C4-2B (cell line): Measurements from ENCODE around the gene CDC23.

Source experiments
- H3K27ac ChIP-seq: fragments of 450-650 bp; 2 replicates; pipeline ENCODE4 v1.5.1; 2017
- ZFX ChIP-seq: fragments of 450-650 bp; IDR thresholded peaks from 2 replicates; pipeline ENCODE4 v1.6.1; 2017
- TF ChIP-seq, protein P1 (sequence below): fragments of 450-650 bp; conservative IDR thresholded peaks from 2 replicates; pipeline ENCODE4 v1.5.1; 2017; ENCODE audit warnings: mild to moderate bottlenecking

CDC23 gene

DNA sequence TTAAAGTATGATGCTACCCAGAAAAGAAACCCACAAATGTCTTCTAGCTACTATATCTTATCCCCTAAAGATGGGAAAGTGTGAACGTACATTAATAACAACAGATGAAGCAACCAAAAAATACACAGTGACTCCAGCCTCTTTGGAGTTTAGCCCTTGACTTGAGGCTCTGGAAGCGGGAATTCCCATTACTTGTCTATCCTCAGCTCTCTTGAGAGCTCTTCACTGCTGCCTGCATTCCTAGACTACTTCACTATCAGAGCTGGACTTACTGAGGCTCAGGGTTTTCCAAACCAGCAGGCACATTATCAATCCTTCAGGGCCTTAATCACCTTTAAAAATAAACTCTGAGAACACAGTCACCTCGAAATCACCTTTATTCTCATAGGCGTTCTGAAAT, 72.9 kb downstream of the CDC23 start:
- no peak overlapping the region for H3K27ac ChIP-seq

GRCh38 chr5:138139781-138140090, 73.4 kb downstream of the CDC23 start:
- TF ChIP-seq, protein P1, sequence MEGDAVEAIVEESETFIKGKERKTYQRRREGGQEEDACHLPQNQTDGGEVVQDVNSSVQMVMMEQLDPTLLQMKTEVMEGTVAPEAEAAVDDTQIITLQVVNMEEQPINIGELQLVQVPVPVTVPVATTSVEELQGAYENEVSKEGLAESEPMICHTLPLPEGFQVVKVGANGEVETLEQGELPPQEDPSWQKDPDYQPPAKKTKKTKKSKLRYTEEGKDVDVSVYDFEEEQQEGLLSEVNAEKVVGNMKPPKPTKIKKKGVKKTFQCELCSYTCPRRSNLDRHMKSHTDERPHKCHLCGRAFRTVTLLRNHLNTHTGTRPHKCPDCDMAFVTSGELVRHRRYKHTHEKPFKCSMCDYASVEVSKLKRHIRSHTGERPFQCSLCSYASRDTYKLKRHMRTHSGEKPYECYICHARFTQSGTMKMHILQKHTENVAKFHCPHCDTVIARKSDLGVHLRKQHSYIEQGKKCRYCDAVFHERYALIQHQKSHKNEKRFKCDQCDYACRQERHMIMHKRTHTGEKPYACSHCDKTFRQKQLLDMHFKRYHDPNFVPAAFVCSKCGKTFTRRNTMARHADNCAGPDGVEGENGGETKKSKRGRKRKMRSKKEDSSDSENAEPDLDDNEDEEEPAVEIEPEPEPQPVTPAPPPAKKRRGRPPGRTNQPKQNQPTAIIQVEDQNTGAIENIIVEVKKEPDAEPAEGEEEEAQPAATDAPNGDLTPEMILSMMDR: no peak
- TF ChIP-seq ZFX: no peak
- no peak overlapping the region for H3K27ac ChIP-seq

More for the DNA sequence above, 72.9 kb downstream of the CDC23 start:
- TF ChIP-seq ZFX: no peak
- TF ChIP-seq, protein P1: no peak

- TF ChIP-seq ZFX: no peak
- TF ChIP-seq, protein P1: no peak
These were observed 74.0 kb downstream of the CDC23 start, which contains the start of gene NME5 for GRCh38 chr5:138138949-138139780. TSS of gene NME5 (minus strand) at chr5:138139428. CDS start at chr5:138138780, 648 bp downstream.

More at GRCh38 chr5:138138949-138139780, 74.0 kb downstream of the CDC23 start, which contains the start of gene NME5:
- peak within 1 kb of the TSS; percentile 20; the same call in 1 of the 2 replicates for H3K27ac ChIP-seq
